Measurements from ENCODE around the gene NCKAP5. TPM values are rescaled to one million over a fixed set of nuclear protein-coding genes. Genes with fewer than 3 reads are reported as not detected.

NCKAP5 gene
- total and polyA plus RNA-seq, 2 of the 13 experiments (the other 11 are each of a cell fraction or from before 2014, with no cell fraction given): 0.01 TPM; not detected in 1

- ChIA-PET CTCF (ENCODE audit: low intra/inter-chr PET ratio, low total read pairs) (no interaction called here), POLR2A (no interaction called here)
- no peak for ATAC-seq
- Histone ChIP-seq H3K4me3 (replicated peaks in 1 of 3; ENCODE audit: insufficient read depth in 1 of 3, low read depth in 2 of 3, low read length in 3 of 3) (no peak overlapping the region), H3K27me3 (ENCODE audit: control insufficient read depth in 1 of 2, insufficient read depth in 2 of 2, low read length in 2 of 2) (no peaks in the 10 kb centered on the region), H4K20me1 (ENCODE audit: insufficient read depth, low read length) (no peaks in the 10 kb centered on the region), H3K4me1 (ENCODE audit: insufficient read depth, low read length) (no peaks in the 10 kb centered on the region), H3K27ac (ENCODE audit: extremely low read length, insufficient read depth, low read length) (no peak overlapping the region), H3K9me3 (ENCODE audit: low read length) (peaks cover 38% of the 10 kb centered on the region), H2AFZ (ENCODE audit: low read length) (no peak overlapping the region), H3K79me2 (ENCODE audit: insufficient read depth, low read length) (no peaks in the 10 kb centered on the region), H3K9ac (ENCODE audit: insufficient read depth, low read depth, low read length) (no peak overlapping the region), H3K4me2 (ENCODE audit: low read depth, low read length) (no peak overlapping the region), H3K36me3 (replicated peaks in 1 of 2; ENCODE audit: control insufficient read depth in 1 of 2, insufficient read depth in 2 of 2, low read length in 2 of 2) (no peaks in the 10 kb centered on the region)
- intact Hi-C loops (cut with micrococcal nuclease; ENCODE audit: unreplicated experiment): no loop called here
- in situ Hi-C loops (cut with HindIII; ENCODE audit: extremely low pct_ligation_motif_present, low pct_unique_long_range_greater_than_20kb): no loop called here
- no TSS peak for BruUV-seq (replicated peaks)
- no peak for DNase-seq (ENCODE audit: low spot score)
- no peak for FAIRE-seq
- TF ChIP-seq U2AF1 (optimal IDR thresholded peaks at IDR 0.05; ENCODE audit: low read depth, low read length) (no peak), ZNF296 (CRISPR knock-in tag; conservative IDR thresholded peaks at IDR 0.05) (no peak), ZFP37 (CRISPR knock-in tag; IDR thresholded peaks at IDR 0.05; ENCODE audit: borderline replicate concordance) (no peak), ZNF652 (CRISPR knock-in tag; IDR thresholded peaks at IDR 0.05; ENCODE audit: borderline replicate concordance, low read depth) (no peak), ZNF496 (CRISPR knock-in tag; IDR thresholded peaks at IDR 0.05; ENCODE audit: insufficient replicate concordance) (no peak), THAP9 (CRISPR knock-in tag; IDR thresholded peaks at IDR 0.05; ENCODE audit: borderline replicate concordance) (no peak), ETV6 (CRISPR knock-in tag; conservative IDR thresholded peaks at IDR 0.05) (no peak), TIGD3 (CRISPR knock-in tag; IDR thresholded peaks at IDR 0.05; ENCODE audit: borderline replicate concordance) (no peak), RNF2 (conservative IDR thresholded peaks at IDR 0.05; ENCODE audit: low read depth) (no peak), HINFP (CRISPR knock-in tag; IDR thresholded peaks at IDR 0.05; ENCODE audit: low read depth) (no peak), ZNF883 (CRISPR knock-in tag; IDR thresholded peaks at IDR 0.05; ENCODE audit: not compliant biosample characterization) (no peak), ZNF75D (CRISPR knock-in tag; IDR thresholded peaks at IDR 0.05; ENCODE audit: borderline replicate concordance) (no peak), SETDB1 (CRISPR knock-in tag; IDR thresholded peaks at IDR 0.05; ENCODE audit: borderline replicate concordance) (no peak), THAP7 (CRISPR knock-in tag; IDR thresholded peaks at IDR 0.05) (no peak), U2AF2 (IDR thresholded peaks at IDR 0.05; ENCODE audit: low read depth, low read length) (no peak), ZSCAN5A (CRISPR knock-in tag; IDR thresholded peaks at IDR 0.05; ENCODE audit: borderline replicate concordance) (no peak)
Observed at GRCh38 chr2:132824716-132825115, 743.5 kb downstream of the NCKAP5 start.

All from HepG2 (cell line).